Frontal cortex (tissue), 4 donors: ENCODE measurements around the gene CHST11. TPM values are rescaled to one million over a fixed set of nuclear protein-coding genes. Genes with fewer than 3 reads are reported as not detected.

Experiments
- DNase-seq, 2 donors: peaks; one replicate each; pipeline ENCODE4 v3.0.0; 2012; ENCODE audit warnings: low spot score in 2 of 2
- FAIRE-seq: peaks from 2 replicates; lab custom pipeline; 2012; peaks lifted over from hg19 to GRCh38; lab: Jason Lieb, UNC
- total RNA-seq: library from RNA; depleted of rRNA; stranded (reverse); fragments of >200 nt; gene quantifications from one replicate; pipeline ENCODE4 v1.2.3, GENCODE V29; 2014
- donor health status: control.
- donor health status: control.
- donor health status: control.

The CHST11 gene
- total RNA-seq, 1 donor from 2014 or later, result 22.0 TPM

GRCh38 chr12:104426926-104427546 lies 29.7 kb upstream of the CHST11 start:
- FAIRE-seq (no peak), DNase-seq (no peak)

DNA sequence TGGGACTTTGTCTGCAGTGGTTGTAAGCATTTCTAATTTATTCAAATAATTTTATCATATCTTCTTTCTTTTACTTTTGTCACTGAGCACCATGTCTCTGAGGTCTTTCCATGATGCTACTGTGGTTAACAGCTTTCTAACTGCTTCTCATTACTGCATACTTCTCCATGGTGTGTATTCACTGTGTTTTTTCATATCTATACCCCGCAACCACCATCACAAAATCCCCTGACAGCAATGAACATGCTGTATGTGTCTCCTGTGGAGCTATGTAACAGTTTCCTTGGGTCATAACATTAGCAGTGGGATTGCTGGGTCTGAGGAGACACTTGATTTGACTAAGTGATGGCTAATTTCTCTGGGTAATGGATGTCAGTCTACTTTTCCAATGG lies 29.2 kb upstream of the CHST11 start:
- no peak for DNase-seq
- no peak for FAIRE-seq

GRCh38 chr12:104433061-104433460 lies 23.7 kb upstream of the CHST11 start:
- no peak for DNase-seq
- FAIRE-seq, result no peak

DNA sequence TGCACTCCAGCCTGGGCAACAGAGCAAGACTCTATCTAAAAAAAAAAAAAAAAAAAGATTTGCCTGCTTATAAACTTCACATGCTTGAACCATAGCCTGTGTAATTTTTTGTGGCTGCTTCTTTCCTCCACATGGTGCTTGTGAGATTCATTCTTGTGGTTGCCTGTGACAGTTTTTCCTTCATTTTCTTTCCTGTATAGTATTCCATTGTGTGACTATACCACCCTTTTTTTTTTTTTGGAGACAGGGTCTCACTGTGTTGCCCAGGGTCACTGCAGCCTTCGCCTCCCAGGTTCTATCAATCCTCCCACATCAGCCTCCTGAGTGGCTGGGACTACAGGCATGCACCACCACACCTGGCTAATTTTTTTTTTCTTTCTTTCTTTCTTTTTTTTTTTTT lies 22.6 kb upstream of the CHST11 start:
- no peak for FAIRE-seq
- no peak for DNase-seq

DNA sequence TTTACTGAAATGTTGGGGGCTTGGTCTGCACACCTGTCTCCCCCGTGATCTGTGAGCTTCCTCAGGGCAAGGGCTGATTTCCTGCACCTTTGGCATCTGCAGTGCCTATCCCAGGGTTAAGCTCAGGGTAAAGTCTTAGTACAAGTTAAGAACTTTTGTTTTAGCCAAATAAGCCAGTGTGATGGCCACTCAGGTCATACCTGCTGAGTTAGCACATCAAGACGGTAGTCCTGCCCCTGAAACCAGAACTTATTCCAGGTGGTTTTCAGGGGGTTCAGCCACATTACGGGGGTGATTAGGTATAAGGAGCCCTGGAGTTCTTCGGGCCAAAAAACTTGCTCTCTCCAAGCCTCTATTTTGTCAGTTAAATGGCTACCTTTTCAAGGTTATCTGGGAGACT lies 21.6 kb upstream of the CHST11 start:
- DNase-seq, result no peak
- FAIRE-seq, result no peak

GRCh38 chr12:104435765-104436164 lies 21.0 kb upstream of the CHST11 start:
- DNase-seq, result no peak
- FAIRE-seq, result no peak

DNA sequence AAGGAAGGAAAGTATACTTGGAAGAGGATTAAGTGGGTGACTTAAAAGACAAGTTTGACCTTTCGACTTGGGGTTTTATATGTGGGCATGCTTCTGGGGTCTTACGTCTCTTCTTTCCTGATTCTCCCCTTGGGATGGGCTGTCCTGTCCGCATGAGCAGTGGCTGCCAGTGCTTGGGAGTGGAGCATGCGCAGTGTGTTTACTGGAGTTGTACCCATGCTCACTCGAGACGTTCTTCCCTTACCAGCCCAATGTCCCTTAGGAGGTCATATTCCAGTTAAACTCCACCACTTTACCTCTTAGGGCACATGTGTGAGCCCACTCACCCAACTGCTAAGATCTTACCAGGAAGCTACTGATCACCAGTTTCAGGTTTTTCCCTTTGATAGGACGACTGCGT lies 20.0 kb upstream of the CHST11 start:
- DNase-seq (no peak), FAIRE-seq (no peak)

GRCh38 chr12:104438134-104438533 lies 18.6 kb upstream of the CHST11 start:
- FAIRE-seq (no peak), DNase-seq (no peak)

GRCh38 chr12:104439137-104439536 lies 17.6 kb upstream of the CHST11 start:
- DNase-seq (no peak), FAIRE-seq (no peak)

- no peak for FAIRE-seq
- DNase-seq, result no peak
Measured at GRCh38 chr12:104443008-104443407, 13.7 kb upstream of the CHST11 start.

DNA sequence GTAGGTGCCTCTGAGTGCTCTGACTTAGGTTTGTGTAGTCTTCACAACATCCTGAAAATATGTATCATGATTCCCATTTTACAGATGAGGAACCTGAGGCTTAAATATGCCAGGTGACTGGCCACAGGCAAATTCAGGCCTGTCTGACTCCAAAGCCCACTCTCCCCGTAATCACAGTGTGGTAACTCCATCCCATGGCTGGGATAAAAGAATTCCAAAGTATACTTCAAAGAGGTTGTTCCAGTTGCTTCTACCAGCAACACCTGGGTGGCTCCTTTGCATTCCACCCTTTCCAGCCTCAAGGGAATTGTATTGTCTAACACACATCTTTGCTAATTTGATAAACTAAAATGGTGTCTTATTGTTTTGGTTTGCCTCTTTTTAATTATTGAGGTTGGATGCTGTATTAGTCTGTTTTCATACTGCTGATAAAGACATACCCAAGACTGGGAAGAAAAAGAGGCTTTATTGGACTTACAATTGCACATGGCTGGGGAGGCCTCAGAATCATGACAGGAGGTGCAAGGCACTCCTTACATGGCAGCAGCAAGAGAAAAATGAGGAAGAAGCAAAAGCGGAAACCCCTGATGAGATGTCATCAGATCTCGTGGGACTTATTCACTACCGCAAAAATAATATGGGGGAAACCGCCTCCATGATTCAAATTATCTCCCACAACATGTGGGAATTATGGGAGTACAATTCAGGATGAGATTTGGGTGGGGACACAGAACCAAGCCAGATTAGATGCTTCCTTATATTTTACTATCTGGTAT lies 9.9 kb upstream of the CHST11 start:
- DNase-seq (no peak), FAIRE-seq (no peak)

GRCh38 chr12:104448031-104448430 lies 8.7 kb upstream of the CHST11 start:
- FAIRE-seq (no peak), DNase-seq (no peak)

DNA sequence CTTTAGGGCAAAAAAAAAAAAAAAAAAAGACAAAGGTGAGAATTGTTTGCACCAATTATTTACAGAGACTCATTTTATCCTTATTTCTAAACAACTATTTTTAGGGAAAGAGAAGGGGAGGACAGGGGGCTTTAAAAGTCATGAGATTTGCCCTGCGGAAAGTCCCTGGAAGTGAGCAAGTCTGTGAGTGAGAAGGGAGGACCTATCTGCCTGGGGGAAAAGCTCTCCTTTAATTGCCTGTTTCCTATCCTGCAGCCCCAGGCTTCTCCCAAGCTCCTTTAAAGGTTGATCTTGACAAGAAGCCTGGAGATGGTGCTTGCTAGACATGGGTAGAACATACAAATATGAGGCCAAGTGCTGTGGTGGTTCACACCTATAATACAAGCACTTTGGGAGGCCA lies 8.3 kb upstream of the CHST11 start:
- FAIRE-seq, result no peak

GRCh38 chr12:104450700-104451099 lies 6.0 kb upstream of the CHST11 start:
- FAIRE-seq (no peak), DNase-seq (no peak)

More for the DNA sequence above, 8.3 kb upstream of the CHST11 start:
- DNase-seq, result no peak

- FAIRE-seq (no peak), DNase-seq (no peak)
Measured at GRCh38 chr12:104452087-104452486, 4.7 kb upstream of the CHST11 start.

DNA sequence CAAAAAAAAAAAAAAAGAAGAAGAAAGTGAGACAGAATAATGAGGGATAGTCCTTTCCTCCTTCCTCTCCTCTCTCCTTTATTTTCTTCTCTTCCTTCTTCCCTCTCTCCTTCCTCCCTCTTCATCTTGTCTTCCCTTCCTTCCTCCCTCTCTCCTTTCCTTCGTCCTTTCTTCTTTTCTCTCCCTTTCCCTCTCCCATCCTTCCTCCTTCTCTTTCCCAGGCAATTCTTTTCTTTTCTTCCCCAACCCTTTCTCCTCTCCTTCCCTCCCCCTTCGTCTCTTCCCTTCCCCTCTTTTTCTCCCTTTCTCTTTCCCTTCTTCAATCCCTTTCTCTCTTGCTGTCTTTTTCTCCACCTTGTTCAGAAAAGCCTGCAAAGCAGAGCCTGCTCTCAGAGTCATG lies 3.6 kb upstream of the CHST11 start:
- no peak for FAIRE-seq
- no peak for DNase-seq

- DNase-seq (no peak), FAIRE-seq (no peak)
Measured at GRCh38 chr12:104454997-104455396, 1.8 kb upstream of the CHST11 start.

DNA sequence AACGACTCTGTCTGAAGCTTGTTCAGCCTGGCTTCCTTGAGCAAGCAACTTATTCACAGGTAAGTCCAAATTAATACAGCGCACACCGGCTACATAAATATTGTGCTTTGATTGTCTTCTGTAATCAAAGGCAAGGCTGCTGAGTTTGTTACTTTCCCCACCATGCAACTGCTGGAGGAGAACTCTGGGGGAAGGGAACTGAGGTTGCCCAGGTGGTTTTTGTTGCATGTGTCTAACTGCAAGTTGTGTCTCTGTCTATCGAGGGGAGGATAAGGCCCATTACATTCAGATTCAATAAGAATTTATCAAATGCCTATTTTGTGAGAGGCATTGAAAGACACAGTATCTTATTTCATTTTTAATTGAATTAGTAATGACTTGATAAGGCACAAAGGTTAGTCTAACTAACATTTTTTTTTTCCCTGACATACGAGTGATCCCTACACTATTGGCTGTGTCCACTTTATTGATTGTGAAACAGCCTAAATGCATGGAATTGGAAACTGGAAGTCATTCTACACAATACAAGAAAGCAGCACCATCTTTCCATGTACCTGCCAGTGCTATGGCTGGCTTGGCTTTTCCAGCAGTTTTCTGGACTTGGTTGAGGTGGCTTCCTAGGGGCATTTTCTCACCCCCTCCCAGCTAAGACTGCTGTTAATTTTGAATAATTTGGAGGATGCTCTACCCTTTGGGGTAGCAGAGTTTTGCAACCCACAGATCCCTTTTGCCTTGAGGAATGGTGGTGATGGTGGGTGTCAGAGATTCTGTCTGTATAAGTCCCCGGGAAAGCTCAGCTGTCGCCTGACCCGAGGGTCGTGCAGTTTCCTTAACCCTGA lies 951 bp upstream of the CHST11 start:
- DNase-seq, result no peak
- no peak for FAIRE-seq

GRCh38 chr12:104456950-104457745 lies 400 bp downstream of the CHST11 start:
- no peak for FAIRE-seq
- peak; percentile 57 to 67 for DNase-seq
